ENCODE data around the gene KMT2C.

The KMT2C gene

GRCh38 chr7:152090747-152091146 lies 345.1 kb downstream of the KMT2C start:
- DNase-seq, result no peak

- no peak for DNase-seq
Observed at GRCh38 chr7:152089183-152089582, 346.6 kb downstream of the KMT2C start.

- DNase-seq, result no peak
Observed at GRCh38 chr7:152086513-152086912, 349.3 kb downstream of the KMT2C start.

DNA sequence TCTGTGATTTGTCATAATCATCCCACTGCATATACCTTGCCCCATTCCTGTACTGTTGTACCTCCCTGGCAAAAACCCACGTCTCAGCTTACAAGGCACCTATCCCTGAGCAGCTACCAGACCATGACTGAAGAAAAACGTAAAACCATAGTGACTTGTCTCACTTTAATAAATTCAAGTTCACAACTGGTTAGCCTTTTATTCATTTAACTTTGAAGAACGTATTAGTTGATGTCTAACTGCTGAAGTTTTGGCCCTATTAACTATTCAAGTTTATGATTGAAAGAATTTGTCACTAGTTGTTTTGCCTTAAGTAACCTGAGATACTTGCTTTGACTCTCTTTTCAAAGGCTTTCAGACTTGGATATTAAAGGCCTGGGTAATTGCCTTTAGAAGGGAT lies 350.7 kb downstream of the KMT2C start:
- no peak for DNase-seq

Data from NCI-H1694 (cell line).